Effector CD4-positive, alpha-beta T cell (primary cell): Measurements from ENCODE around the gene PROC. TPM values are rescaled to one million over a fixed set of nuclear protein-coding genes. Genes with fewer than 3 reads are reported as not detected.

Experiments
- DNase-seq: peaks from one replicate; pipeline ENCODE4 v3.0.0-alpha.2; 2020
- total RNA-seq: gene quantifications from one replicate; lab custom pipeline; 2026; lab: John Stamatoyannopoulos, UW

PROC gene
- not detected for total RNA-seq

DNA sequence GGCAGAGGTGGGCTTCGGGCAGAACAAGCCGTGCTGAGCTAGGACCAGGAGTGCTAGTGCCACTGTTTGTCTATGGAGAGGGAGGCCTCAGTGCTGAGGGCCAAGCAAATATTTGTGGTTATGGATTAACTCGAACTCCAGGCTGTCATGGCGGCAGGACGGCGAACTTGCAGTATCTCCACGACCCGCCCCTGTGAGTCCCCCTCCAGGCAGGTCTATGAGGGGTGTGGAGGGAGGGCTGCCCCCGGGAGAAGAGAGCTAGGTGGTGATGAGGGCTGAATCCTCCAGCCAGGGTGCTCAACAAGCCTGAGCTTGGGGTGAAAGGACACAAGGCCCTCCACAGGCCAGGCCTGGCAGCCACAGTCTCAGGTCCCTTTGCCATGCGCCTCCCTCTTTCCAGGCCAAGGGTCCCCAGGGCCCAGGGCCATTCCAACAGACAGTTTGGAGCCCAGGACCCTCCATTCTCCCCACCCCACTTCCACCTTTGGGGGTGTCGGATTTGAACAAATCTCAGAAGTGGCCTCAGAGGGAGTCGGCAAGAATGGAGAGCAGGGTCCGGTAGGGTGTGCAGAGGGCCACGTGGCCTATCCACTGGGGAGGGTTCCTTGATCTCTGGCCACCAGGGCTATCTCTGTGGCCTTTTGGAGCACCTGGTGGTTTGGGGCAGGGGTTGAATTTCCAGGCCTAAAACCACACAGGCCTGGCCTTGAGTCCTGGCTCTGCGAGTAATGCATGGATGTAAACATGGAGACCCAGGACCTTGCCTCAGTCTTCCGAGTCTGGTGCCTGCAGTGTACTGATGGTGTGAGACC is at the start of gene PROC:
Gene PROC, plus strand, starts transcription at position 128 of the 812 bp plus-strand sequence. CDS start 1,516 bp downstream, outside the sequence.
- DNase-seq: no peak

DNA sequence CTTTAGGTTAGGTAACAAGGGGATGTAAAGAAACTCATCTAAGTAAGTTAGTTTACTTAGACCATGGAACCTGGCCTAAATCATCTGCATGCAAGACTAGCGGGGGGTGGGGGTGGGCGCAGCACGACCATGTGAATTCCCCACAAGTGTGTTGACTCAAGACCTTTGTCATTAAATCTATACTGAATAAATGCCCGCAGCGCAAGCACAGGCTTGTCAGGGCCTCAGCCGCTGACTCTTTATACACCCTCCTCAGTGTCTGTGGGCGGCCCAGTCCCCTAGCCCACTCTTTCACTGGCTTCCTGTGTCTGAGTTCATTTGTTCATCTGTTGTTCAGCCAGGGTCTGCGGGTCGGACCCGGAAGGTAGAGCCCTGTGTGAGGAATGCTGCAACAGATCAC is 48.2 kb upstream of the PROC start:
- no peak for DNase-seq

DNA sequence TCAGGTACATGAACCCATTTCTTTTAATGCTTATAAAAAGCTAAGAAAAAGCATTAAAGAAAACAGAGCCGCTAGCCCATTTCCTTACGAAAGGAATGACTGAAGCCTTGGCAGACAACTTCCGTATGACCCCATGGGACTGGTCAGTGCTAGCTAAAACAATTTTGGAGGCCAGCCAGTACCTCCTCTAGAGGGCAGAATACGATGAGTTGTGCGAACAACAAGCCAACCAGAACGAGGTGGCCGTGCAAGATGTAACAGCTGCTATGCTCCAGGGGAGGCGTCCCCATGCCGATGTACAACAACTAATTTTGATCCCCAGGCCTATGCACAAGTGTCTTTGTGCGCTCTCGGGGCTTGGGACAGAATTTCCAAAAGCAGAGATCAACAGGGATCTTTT is 47.2 kb upstream of the PROC start:
- DNase-seq: no peak

GRCh38 chr2:127373362-127374083 is 44.7 kb upstream of the PROC start:
- no peak for DNase-seq

- no peak for DNase-seq
Observed at GRCh38 chr2:127376257-127376656, 42.0 kb upstream of the PROC start.

- no peak for DNase-seq
Observed at GRCh38 chr2:127377262-127377661, 41.0 kb upstream of the PROC start.

DNA sequence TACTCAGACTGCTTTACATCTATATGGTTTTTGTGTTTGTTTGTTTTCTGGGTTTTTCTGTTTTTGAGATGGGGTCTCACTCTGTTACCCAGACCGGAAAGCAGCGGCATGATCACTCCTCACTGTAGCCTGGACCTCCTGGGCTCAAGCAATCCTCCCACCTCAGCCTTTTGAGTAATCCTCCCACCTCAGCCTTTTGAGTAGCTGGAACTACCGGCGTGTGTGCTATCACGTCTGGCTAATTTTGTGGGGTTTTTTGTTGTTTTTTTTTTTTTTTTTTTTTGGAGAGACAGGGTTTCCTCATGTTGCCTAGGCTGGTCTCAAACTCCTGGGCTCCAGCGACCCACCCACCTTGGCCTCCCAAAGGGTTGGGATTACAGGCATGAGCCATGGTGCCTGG is 39.5 kb upstream of the PROC start:
- DNase-seq: no peak

DNA sequence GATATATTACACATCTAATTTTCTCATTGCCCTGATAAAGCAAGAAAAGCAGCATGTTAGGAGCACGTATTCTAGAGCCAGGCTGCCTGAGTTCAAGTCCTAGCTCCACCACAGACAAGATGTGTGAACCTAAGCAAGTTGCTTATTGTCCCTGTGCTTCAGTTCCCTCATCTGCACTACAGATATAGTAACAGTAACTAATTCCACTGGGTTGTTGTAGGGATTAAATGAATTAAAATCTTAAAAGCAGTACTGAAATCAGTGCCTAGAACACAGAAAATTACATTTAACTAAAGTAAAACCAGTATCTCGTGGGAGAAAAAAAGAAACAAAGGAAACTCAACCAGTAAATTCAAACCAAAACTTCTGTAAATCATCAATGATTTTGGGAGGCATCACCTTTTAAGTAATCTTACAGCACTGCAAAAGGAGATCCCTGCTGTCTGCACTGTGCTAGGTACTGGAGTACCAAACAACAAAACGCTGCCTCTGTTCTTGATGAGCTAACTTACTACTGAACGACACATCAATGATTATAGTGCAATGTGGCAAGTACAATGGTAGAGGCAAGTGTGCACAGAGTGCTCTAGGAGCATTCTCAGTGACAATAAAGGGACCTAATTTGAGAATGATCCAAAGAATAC is 38.4 kb upstream of the PROC start:
- no peak for DNase-seq

GRCh38 chr2:127381762-127382161 is 36.5 kb upstream of the PROC start:
- no peak for DNase-seq

- no peak for DNase-seq
Observed at GRCh38 chr2:127382831-127383230, 35.4 kb upstream of the PROC start.

- DNase-seq: no peak
Observed at GRCh38 chr2:127384529-127384928, 33.7 kb upstream of the PROC start.

- no peak for DNase-seq
Observed at GRCh38 chr2:127386246-127386645, 32.0 kb upstream of the PROC start.

DNA sequence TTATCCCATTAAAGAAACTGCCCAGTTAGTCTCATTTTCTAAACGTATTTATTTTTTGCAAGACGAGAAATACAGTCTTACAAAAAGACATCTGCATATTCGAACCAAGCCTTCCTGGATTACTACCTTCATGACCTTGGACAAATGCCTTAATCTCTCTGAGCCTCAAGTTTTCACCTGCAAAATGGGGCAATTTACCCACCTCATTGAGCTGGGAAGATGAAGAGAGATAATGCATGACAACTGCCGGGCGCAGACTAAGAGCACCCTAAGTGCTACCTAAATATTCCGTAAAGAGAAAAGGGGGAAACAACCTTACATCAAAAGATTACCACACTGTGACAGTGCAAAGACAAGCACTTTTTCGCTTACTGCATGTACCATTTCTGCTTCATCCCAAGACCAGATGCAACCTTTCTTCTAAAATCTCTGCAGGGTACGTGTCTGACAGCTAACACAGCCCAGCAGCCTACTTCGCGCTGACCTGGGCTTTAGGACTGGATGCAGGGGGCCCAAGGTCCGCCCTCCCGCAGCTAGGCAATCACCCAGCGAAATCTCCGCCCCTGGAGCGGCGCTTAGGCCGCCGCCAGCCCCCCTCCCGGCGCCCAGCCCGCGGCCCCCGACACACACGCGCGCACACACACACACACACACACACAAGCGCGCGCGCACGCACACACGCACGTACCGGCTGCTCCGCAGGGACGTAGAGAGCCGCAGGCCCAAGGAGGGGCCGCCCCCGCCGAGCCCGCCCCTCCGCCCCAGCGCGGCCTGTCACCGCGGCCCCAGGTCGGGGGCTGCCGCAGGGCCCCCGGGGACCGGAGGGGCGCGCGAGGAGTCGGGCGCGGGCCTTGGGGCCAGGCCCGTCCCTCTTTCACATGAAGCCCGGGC is 31.2 kb upstream of the PROC start:
- DNase-seq: peak; percentile 71

DNA sequence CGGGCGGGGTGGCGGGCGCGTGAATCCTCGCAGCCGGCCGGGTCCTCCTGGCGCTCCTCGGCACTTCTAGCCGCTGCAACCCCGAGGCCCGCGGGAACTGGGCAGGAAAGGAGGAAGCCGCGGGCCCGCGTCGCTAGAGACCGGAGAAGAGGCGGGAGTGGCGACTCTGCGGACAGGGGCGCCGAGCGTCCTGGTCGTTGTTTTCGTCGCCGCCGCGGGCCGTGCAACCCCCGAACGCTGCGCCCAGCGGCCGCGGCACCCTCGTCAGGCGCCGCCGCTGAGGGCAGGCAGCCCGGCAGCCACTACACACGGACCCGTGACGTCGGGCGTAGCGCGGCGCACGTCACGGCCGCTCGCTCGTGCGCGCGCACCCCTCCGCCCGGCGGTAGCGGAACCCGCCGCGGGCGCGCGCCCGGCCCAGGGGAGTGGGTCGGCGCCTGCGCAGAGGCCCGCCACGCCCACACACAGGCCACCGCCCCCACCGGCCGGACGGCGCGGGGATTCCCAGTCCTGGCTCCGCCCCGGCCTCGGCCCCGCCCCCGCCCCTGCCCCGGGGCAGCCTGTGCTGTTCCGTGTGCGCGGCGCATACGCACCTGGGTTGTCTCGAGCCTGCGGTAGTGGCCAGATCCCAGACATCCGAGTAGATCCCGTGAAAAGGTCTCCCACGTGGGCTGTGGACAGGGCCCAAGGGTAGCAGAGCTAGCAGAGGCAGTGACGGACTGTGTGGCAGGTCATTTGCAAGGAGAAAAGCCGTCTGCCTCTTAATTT is 30.4 kb upstream of the PROC start, which contains the start of gene MAP3K2:
Gene MAP3K2, minus strand, starts transcription at position 321 of the 768 bp plus-strand sequence. CDS start 44,846 bp downstream, outside the sequence.
- DNase-seq: peak; percentile 94

DNA sequence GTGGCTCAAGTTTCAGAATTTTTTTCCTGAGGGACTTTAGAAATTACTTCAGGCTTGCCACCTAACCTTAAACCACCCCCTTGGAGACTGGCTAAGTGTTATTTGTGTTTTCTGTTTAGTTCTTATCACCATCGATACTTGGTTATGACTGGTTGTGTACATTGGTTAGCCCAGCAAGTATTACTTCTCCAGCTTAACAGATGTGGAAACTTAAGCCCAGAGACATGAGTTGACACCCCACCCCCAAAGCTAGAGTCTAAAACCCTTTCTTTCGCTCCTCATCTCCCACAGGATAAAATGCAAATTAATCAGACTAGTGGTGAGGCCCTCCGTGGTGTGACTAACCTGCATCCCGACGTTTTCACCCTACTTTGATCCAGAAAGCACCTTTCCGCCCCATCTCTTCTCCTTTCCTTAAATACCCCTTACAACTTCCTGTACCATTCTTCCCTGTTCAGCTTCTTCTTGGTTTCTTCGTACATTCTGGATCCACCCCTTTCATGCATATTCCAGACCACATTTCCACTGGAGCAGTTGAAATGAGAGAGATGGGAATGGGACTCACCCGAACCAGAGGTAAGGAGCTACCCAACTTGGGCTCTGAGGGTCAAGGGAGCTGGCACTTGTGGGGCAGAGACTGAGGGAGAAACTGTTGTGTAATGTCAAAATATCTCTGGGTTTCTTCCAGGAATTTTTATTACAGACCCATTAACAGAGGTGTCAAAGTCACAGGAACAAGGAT is 29.6 kb upstream of the PROC start:
- DNase-seq: no peak

DNA sequence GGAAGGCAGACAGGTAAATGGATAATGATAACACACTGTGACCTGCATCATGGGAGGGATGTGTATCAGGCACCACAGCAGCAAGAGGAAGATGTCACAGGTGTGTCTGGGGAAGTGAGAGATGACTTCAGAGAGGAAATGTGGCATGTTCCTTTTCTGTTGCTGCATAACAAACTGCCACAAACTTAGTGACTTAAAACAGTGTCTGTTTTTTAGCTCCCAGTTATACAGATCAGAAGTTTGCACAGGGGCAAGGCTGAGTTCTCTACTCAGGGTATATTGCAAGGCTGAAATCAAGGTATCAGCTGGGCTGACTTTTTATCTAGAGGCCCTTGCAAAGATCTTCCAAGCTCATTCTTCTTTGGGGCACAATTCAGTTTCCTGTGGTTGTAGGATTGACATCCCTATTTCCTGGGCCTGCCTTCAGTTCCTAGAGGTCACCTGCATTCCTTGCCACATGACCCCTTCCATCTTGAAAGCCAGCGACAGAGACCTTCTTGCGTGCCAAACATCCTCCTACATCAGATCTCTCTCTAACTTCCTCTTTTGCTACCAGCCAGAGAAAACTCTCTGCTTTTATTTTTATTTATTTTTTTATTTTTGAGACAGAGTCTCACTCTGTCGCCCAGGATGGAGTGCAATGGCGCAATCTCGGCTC is 28.3 kb upstream of the PROC start:
- DNase-seq: peak; percentile 30

DNA sequence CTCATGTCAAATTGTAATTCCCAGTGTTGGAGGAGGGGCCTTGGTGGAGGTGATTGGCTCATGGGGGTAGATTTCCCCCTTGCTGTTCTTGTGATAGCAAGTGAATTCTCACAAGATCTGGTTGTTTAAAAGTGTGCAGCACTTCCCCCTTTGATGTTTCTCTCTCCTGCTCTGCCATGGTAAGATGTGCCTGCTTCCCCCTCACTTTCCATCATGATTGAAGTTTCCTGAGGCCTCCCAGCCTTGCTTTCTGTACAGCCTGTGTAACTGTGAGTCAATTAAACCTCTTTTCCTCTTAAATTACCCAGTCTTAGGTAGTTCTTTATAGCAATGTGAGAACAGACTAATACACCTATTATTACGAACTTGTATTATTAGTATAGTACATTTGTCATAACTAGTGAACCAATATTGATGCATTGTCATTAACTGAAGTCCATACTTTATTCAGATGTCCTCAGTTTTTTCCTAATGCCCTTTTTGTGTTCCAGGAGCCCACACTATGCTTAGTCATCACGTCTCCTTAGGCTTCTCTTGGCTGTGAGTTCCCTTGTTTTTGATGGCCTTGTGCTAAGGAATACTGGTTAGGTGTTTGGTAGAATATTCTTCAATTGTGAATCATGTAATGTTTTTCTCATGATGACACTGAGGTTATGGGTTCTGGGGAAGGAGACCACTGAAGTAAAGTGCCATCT is 25.9 kb upstream of the PROC start:
- DNase-seq: no peak

DNA sequence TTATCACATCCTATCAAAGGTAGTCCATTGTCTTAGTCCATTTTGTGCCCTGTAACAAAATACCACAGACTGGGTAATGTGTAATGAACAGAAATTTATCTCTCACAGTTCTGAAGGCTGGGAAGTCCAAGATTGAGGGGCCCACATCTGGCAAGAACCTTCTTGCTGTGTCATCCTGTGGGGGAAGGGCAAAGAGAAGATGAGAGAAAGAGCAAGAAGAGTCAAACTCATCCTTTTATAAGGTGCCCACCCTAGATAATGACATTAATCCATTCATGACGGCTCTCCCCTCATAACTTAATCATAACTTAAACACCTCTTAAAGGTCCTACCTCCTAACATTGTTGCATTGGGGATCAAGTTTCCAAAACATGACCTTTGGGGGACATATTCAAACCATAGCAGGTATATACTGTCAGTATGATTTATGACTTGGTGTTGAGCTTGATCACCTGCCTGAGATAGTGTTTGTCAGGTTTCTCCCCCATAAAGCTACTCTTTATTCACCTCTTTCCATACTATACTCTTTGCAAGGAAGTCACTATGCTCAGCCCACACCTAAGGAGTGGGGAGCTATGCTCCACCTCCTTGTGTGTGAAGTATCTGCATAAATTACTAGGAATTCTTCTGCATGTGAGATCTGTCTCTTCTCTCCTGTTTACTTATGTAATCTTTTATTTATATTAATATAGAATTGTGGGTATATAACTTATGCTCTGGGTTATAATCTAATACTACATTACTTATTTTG is 25.2 kb upstream of the PROC start:
- no peak for DNase-seq

DNA sequence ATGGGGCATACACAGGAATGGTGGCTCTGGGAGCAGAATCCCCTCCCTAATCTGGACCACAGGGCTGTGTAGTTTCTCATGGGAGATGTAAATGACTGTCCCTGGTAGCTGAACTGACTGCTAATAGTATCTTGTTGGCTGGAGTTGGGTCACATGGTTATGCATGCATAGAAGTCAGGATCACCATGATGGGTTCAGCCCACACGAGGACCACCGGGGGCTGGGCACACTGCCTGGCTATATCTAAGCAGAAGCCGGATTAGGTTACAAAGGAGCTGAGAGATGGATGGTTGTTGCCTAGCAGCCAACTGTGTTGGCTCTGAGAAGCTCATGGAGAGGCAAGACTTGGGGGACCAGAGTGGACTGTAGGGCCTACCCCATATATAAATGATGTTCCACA is 23.7 kb upstream of the PROC start:
- DNase-seq: no peak
